NB4 (cell line): ENCODE measurements around the gene IQCN.

Experiments used
- MAX ChIP-seq: IDR thresholded peaks from 2 replicates; pipeline ENCODE4 v1.6.1; 2011; ENCODE audit warnings: low read depth, low read length
- POLR2A ChIP-seq: IDR thresholded peaks from 2 replicates; pipeline ENCODE4 v1.6.1; 2011; ENCODE audit warnings: mild to moderate bottlenecking; ENCODE audit not compliant: insufficient read length; ENCODE audit errors: extremely low read depth
- TF ChIP-seq, protein P1 (sequence below): IDR thresholded peaks from one replicate; pipeline ENCODE4 v1.5.1; 2012; ENCODE audit warnings: low read depth, low read length

- TF ChIP-seq POLR2A (no peak), MAX (no peak)
- TF ChIP-seq, protein P1, sequence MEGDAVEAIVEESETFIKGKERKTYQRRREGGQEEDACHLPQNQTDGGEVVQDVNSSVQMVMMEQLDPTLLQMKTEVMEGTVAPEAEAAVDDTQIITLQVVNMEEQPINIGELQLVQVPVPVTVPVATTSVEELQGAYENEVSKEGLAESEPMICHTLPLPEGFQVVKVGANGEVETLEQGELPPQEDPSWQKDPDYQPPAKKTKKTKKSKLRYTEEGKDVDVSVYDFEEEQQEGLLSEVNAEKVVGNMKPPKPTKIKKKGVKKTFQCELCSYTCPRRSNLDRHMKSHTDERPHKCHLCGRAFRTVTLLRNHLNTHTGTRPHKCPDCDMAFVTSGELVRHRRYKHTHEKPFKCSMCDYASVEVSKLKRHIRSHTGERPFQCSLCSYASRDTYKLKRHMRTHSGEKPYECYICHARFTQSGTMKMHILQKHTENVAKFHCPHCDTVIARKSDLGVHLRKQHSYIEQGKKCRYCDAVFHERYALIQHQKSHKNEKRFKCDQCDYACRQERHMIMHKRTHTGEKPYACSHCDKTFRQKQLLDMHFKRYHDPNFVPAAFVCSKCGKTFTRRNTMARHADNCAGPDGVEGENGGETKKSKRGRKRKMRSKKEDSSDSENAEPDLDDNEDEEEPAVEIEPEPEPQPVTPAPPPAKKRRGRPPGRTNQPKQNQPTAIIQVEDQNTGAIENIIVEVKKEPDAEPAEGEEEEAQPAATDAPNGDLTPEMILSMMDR: no peak
Observed at GRCh38 chr19:18225702-18226468, 48.4 kb downstream of the IQCN start, which contains the start of gene PDE4C.
